VCaP (cell line): ENCODE measurements around the gene WIPF3.

ENCODE experiments used
- H3K27ac ChIP-seq: fragments of 450-650 bp; 2 replicates; pipeline ENCODE4 v1.5.1; 2017
- CTCF ChIP-seq: fragments of 450-650 bp; conservative IDR thresholded peaks from 2 replicates; pipeline ENCODE4 v1.5.1; 2017; ENCODE audit warnings: mild to moderate bottlenecking, moderate library complexity

Gene WIPF3

DNA sequence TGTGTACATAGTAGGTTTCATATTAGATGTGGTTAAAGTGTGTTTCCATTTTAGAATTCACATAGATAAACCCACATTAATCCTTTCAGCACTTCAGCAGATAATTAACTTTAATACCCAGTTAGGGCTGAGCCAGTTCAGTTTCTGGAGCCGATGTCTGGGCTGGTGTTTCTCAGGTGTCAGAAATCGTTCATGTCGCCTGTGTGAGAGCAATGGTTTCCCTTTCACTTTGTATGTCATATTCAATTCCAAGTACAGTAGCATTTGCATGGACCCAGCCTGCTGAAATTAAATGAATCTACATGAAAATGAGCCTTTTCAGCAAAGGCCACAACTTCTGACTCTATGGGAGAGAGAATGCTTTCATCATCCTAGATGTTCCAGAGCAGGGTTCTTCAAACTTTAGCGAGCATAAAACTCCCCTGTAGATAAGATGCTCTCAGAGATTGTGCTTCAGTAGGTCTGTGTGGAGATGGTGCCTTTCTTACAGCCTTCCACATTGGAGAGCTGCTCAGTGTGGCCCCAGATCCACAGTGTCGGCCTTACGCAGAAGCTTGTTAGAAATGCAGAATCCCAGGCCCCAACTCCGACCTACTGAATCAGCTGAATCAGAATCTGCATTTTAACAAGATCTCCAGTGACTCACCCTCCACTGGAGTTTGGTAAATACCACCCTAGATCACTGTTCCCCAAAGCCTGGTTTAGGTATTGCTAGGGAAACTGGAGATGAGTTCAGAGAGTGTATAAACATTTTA is 19.6 kb downstream of the WIPF3 start:
- no peak overlapping the region for H3K27ac ChIP-seq

GRCh38 chr7:29826530-29826822 is 20.2 kb downstream of the WIPF3 start:
- no peak for TF ChIP-seq CTCF
- no peak overlapping the region for H3K27ac ChIP-seq

More for the DNA sequence above, 19.6 kb downstream of the WIPF3 start:
- TF ChIP-seq CTCF: no peak

- TF ChIP-seq CTCF: no peak
- H3K27ac ChIP-seq: no peak overlapping the region
Measured at GRCh38 chr7:29826904-29827303, 20.6 kb downstream of the WIPF3 start.

DNA sequence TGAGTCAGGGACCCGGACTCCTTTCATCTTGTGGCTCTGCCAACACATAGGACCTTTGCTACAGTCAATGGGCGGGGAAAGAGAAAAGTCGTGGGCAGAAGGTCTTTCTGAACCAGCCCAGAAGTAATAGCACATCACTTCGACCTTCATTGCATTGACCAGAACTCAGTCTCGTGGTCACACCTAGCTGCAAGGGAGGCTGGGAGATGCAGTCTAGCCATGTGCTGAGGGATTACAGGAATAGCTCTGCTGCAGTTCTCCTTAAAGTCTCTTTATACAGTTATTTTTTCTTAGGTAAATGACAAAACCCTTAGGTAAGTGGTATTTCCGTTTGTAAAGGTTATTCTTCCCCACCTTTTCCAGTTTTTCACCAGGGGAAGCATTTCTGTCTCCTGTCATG is 25.4 kb downstream of the WIPF3 start:
- H3K27ac ChIP-seq: no peak overlapping the region
- TF ChIP-seq CTCF: no peak

GRCh38 chr7:29833929-29834328 is 27.6 kb downstream of the WIPF3 start:
- no peak for TF ChIP-seq CTCF
- H3K27ac ChIP-seq: no peak overlapping the region

GRCh38 chr7:29835718-29836117 is 29.4 kb downstream of the WIPF3 start:
- no peak for TF ChIP-seq CTCF

DNA sequence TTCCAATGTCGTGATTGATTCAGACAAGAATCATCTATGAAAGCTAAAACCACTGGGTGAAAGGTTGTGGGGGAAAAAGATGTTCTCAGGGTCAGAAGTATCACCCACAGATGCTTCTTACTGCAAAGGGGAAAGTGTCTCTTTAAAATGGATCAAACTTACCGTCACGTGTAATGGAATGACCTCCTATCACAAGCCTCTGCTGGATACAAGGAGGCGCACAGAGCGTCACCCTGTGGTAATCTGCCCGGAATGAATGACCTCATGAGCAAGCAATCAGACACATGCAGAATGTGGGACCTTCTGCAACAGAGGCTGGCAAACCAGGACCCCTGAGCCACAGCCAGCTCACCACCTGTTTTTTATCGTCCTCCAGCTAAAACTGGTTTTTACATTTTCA is 33.0 kb downstream of the WIPF3 start:
- no peak overlapping the region for H3K27ac ChIP-seq
- TF ChIP-seq CTCF: no peak

More at GRCh38 chr7:29835718-29836117, 29.4 kb downstream of the WIPF3 start:
- H3K27ac ChIP-seq: no peak overlapping the region
